ENCODE results near the gene NOSTRIN. TPM values are rescaled to one million over a fixed set of nuclear protein-coding genes. Genes with fewer than 3 reads are reported as not detected.

The NOSTRIN gene
- total RNA-seq, 1 experiment from 2014 or later: 3.1 TPM

GRCh38 chr2:168825126-168825525 lies 22.7 kb downstream of the NOSTRIN start:
- H3K9me3 ChIP-seq (ENCODE audit: control insufficient read depth in 1 of 2, insufficient read depth in 1 of 2, low read depth in 1 of 2, low read length in 2 of 2): no peaks in the 10 kb centered on the region
- H3K9me2 ChIP-seq (ENCODE audit: insufficient read depth): no peaks in the 10 kb centered on the region
- ChIA-PET RAD21 (ENCODE audit: low non-redundant PET in 1 of 2, low total read pairs in 2 of 2, uncharacterized antibody in 2 of 2, unreplicated experiment in 2 of 2) (no interaction called here), CTCF (no interaction called here), POLR2A (no interaction called here)
- H3K4me2 ChIP-seq (ENCODE audit: low read length): no peak overlapping the region
- H3K36me3 ChIP-seq (ENCODE audit: control insufficient read depth in 1 of 2, insufficient read depth in 2 of 2, low read length in 2 of 2): no peaks in the 10 kb centered on the region
- intact Hi-C loops (cut with micrococcal nuclease): no loop called here
- no peak overlapping the region for H2AFZ ChIP-seq (ENCODE audit: low read depth, low read length, poor library complexity, severe bottlenecking)
- H4K20me1 ChIP-seq (ENCODE audit: insufficient read depth): no peaks in the 10 kb centered on the region
- no peaks in the 10 kb centered on the region for H3K79me2 ChIP-seq (ENCODE audit: insufficient read depth, low read length)
- H3K9ac ChIP-seq (ENCODE audit: low read length): no peak overlapping the region
- ATAC-seq: no peak
- H3K4me3 ChIP-seq (replicated peaks in 1 of 2; ENCODE audit: low read depth in 1 of 2, low read length in 2 of 2): no peak overlapping the region
- no TSS peak for BruUV-seq (replicated peaks)
- H3K4me1 ChIP-seq (ENCODE audit: control insufficient read depth in 1 of 2, insufficient read depth in 2 of 2, low read length in 2 of 2): no peaks in the 10 kb centered on the region
- no peak for DNase-seq (ENCODE audit: low read depth, low spot score)
- no peak overlapping the region for H3K27ac ChIP-seq (ENCODE audit: low read depth, low read length)
- TF ChIP-seq JUND (IDR thresholded peaks at IDR 0.05) (no peak), SRF (IDR thresholded peaks at IDR 0.05; ENCODE audit: low read depth) (no peak)
- no peaks in the 10 kb centered on the region for H3K27me3 ChIP-seq (ENCODE audit: insufficient read depth, low read length)

- H3K4me2 ChIP-seq (ENCODE audit: low read length): no peak overlapping the region
- H3K9me2 ChIP-seq (ENCODE audit: insufficient read depth): no peaks in the 10 kb centered on the region
- no peak overlapping the region for H3K4me3 ChIP-seq (replicated peaks in 1 of 2; ENCODE audit: low read depth in 1 of 2, low read length in 2 of 2)
- ChIA-PET POLR2A (no interaction called here), CTCF (no interaction called here), RAD21 (ENCODE audit: low non-redundant PET in 1 of 2, low total read pairs in 2 of 2, uncharacterized antibody in 2 of 2, unreplicated experiment in 2 of 2) (no interaction called here)
- no peaks in the 10 kb centered on the region for H4K20me1 ChIP-seq (ENCODE audit: insufficient read depth)
- TF ChIP-seq FOSL1 (IDR thresholded peaks at IDR 0.05; ENCODE audit: low read depth) (no peak), POLR2AphosphoS5 (IDR thresholded peaks at IDR 0.05; ENCODE audit: low read depth, low read length) (no peak), ATF3 (IDR thresholded peaks at IDR 0.05) (no peak), ZBTB33 (IDR thresholded peaks at IDR 0.05; ENCODE audit: extremely low read depth, insufficient replicate concordance, low read length) (no peak), EZH2phosphoT487 (IDR thresholded peaks at IDR 0.05; ENCODE audit: borderline replicate concordance) (no peak), YY1 (IDR thresholded peaks at IDR 0.05; ENCODE audit: extremely low read depth, insufficient replicate concordance, low read depth, low read length) (no peak), REST (IDR thresholded peaks at IDR 0.05; ENCODE audit: low read depth) (no peak)
- H3K36me3 ChIP-seq (ENCODE audit: control insufficient read depth in 1 of 2, insufficient read depth in 2 of 2, low read length in 2 of 2): no peaks in the 10 kb centered on the region
- intact Hi-C loops (cut with micrococcal nuclease): no loop called here
- H3K79me2 ChIP-seq (ENCODE audit: insufficient read depth, low read length): no peaks in the 10 kb centered on the region
- no peak overlapping the region for H3K9ac ChIP-seq (ENCODE audit: low read length)
- DNase-seq (ENCODE audit: low read depth, low spot score): no peak
- no peak overlapping the region for H2AFZ ChIP-seq (ENCODE audit: low read depth, low read length, poor library complexity, severe bottlenecking)
- H3K9me3 ChIP-seq (ENCODE audit: control insufficient read depth in 1 of 2, insufficient read depth in 1 of 2, low read depth in 1 of 2, low read length in 2 of 2): no peaks in the 10 kb centered on the region
- H3K27ac ChIP-seq (ENCODE audit: low read depth, low read length): no peak overlapping the region
- no peaks in the 10 kb centered on the region for H3K4me1 ChIP-seq (ENCODE audit: control insufficient read depth in 1 of 2, insufficient read depth in 2 of 2, low read length in 2 of 2)
- H3K27me3 ChIP-seq (ENCODE audit: insufficient read depth, low read length): no peaks in the 10 kb centered on the region
- BruUV-seq (replicated peaks): no TSS peak
- no peak for ATAC-seq
Measured at GRCh38 chr2:168830958-168831357, 28.5 kb downstream of the NOSTRIN start.

All from HCT116 (cell line).